Measurements from ENCODE around the gene WDFY3. TPM values are rescaled to one million over a fixed set of nuclear protein-coding genes. Genes with fewer than 3 reads are reported as not detected.
"Not testable (repeated sequence)": the region's sequence is repeated elsewhere in the genome, so short reads cannot be mapped to it uniquely, and the experiment has no call there.

The WDFY3 gene
- total RNA-seq, 2 experiments from 2014 or later: 0.62 to 0.89 TPM

DNA sequence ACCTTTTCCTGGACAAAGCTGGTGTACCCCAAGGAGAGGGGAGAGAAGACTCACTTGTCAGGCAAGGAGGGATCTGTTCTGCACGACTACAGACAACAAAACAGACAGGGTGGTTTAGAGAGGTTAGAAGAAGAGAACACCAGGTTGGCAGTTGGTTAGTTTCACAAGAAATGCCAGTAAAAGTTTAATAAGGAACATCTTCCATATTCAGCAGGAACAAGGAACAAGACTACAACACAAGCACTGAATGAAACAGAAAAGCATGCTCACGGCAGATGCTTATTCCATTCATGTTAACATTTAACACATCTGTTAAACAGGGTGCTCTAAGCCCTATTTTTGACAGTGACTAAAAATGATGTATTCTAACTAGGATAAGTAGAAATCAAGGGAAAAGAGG is 158.2 kb downstream of the WDFY3 start:
- Mint-ChIP-seq H3K4me1 (no peaks in the 10 kb centered on the region), H3K27me3 (no peaks in the 10 kb centered on the region), H3K36me3 (ENCODE audit: low read depth) (no peaks in the 10 kb centered on the region), H3K4me3 (no peak overlapping the region), H3K9me3 (no peaks in the 10 kb centered on the region), H3K27ac (no peak overlapping the region)
- CTCF ChIA-PET: no interaction called here
- POLR2A ChIA-PET: no interaction called here
- no peak for DNase-seq

DNA sequence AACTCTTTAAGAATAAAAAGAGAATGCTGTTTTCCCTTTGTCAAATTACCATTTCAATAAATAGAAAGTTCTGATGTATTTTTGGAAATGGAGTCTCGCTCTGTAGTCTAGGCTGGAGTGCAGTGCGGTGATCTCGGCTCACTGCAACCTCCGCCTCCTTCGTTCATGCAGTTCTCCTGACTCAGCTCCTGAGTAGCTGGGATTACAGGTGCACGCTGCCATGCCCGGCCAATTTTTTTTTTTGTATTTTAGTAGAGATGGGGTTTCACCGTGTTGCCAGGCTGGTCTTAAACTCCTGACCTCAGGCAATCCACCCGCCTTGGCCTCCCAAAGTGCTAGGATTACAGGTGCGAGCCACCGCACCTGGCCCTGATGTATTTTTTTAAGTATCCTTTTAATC is 159.9 kb downstream of the WDFY3 start:
- H3K36me3 Mint-ChIP-seq (ENCODE audit: low read depth); POLR2A ChIA-PET; H3K27me3 Mint-ChIP-seq; H3K4me1 Mint-ChIP-seq; CTCF ChIA-PET; DNase-seq; H3K9me3 Mint-ChIP-seq; H3K4me3 Mint-ChIP-seq; H3K27ac Mint-ChIP-seq: not testable (repeated sequence)

DNA sequence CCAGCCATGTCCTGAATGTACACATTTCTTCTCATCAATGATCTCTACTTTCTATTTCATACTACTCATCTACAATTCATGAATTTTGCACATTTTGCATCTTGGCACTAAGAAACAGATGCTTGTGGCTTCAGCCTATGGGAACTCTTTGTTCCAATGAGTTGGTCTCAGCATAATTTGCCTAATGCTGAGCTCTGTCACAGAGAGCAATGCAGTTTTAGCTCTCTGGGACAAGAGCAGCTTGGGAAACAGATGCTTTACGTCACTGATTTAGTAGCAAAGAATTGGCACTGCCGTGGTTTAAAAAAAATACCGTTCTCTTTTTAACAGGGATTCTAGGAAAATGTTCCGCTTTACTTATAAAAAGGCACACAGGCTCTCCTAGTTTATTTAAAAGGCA is 162.4 kb downstream of the WDFY3 start:
- no peaks in the 10 kb centered on the region for H3K36me3 Mint-ChIP-seq (ENCODE audit: low read depth)
- no peaks in the 10 kb centered on the region for H3K27me3 Mint-ChIP-seq
- H3K27ac Mint-ChIP-seq: no peak overlapping the region
- no peaks in the 10 kb centered on the region for H3K4me1 Mint-ChIP-seq
- CTCF ChIA-PET: no interaction called here
- DNase-seq: no peak
- H3K9me3 Mint-ChIP-seq: no peaks in the 10 kb centered on the region
- H3K4me3 Mint-ChIP-seq: no peak overlapping the region
- POLR2A ChIA-PET: no interaction called here

DNA sequence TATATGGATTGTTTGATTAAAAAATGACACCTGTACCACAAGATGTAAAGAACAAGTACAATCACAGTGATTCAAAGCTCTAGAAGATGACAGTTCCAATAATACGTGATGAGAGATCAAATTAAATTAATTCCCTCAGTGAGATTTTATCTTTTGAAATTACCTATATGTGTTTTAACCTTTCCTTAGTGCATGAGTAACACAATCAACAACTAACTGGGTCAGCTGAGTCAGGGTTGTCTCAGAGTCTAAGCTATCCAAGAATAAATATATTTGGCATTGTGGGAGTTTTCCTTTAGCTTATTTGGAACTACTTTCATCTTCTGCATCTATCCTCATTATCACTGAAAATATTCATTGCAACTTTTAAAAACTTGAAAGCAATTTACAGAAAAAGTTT is 162.8 kb downstream of the WDFY3 start:
- Mint-ChIP-seq H3K9me3 (no peaks in the 10 kb centered on the region), H3K27ac (no peak overlapping the region), H3K4me1 (no peaks in the 10 kb centered on the region), H3K36me3 (ENCODE audit: low read depth) (no peaks in the 10 kb centered on the region), H3K27me3 (no peaks in the 10 kb centered on the region), H3K4me3 (no peak overlapping the region)
- DNase-seq: no peak
- ChIA-PET CTCF (no interaction called here), POLR2A (no interaction called here)

DNA sequence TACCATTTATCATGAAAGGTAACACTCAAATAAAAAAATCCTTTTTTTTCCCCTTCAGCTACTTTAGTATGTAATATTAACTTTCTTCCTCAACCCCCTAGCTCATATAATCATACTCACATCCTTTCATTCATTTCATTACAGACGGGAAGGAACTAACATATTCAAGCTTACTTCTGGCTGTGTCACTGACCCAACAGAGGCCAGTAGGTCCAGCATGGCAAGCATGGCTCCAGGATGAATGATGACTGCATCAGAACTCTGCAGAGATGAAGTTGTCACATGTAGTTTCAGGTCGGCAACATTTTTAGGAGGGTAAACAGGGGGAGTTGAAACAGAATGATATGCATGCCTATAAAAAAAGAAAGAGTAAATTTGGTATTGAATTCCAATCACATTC is 163.4 kb downstream of the WDFY3 start:
- Mint-ChIP-seq H3K4me3 (no peak overlapping the region), H3K36me3 (ENCODE audit: low read depth) (no peaks in the 10 kb centered on the region), H3K4me1 (no peaks in the 10 kb centered on the region), H3K27me3 (no peaks in the 10 kb centered on the region), H3K27ac (no peak overlapping the region), H3K9me3 (no peaks in the 10 kb centered on the region)
- ChIA-PET CTCF (no interaction called here), POLR2A (no interaction called here)
- DNase-seq: no peak

DNA sequence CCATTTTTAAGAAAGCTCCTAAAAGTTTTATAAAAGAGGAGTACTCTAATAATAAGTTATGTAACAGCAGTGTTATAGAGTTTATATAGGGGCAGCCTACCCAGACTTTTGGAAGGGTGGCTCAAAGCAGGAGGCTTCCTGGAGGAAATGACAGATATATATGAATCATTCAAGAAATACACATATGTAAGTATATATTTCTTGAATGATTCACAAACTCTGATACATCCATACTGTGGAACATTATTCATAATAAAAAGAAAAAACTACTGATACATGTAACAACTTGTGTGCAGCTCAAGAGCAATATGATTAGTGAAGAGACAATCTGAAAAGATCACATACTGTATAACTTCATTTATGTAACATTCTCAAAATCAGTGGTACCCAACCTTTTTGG is 166.2 kb downstream of the WDFY3 start:
- Mint-ChIP-seq H3K27ac (no peak overlapping the region), H3K4me3 (no peak overlapping the region), H3K9me3 (no peaks in the 10 kb centered on the region), H3K27me3 (no peaks in the 10 kb centered on the region), H3K36me3 (ENCODE audit: low read depth) (no peaks in the 10 kb centered on the region), H3K4me1 (no peaks in the 10 kb centered on the region)
- CTCF ChIA-PET: no interaction called here
- POLR2A ChIA-PET: no interaction called here
- DNase-seq: no peak

DNA sequence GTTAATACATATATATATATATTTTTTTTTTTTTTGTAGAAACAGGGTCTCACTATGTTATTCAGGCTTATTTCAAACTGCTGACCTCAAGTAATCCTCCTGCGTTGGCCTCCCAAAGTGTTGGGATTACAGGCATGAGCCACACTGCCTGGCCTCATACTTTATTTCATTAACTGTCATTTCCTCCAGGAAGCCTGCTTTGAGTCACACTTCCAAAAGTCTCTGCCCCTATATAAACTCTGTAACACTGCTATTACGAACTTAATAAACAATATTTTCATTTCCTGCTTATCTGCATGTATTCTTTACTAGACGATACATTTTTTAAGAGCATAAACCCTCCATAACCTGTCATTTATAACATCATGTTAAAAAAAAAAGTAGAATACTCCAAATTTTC is 167.2 kb downstream of the WDFY3 start:
- Mint-ChIP-seq H3K27ac (no peak overlapping the region), H3K36me3 (ENCODE audit: low read depth) (no peaks in the 10 kb centered on the region), H3K4me1 (no peaks in the 10 kb centered on the region), H3K27me3 (no peaks in the 10 kb centered on the region), H3K4me3 (no peak overlapping the region), H3K9me3 (no peaks in the 10 kb centered on the region)
- POLR2A ChIA-PET: no interaction called here
- CTCF ChIA-PET: no interaction called here
- no peak for DNase-seq

DNA sequence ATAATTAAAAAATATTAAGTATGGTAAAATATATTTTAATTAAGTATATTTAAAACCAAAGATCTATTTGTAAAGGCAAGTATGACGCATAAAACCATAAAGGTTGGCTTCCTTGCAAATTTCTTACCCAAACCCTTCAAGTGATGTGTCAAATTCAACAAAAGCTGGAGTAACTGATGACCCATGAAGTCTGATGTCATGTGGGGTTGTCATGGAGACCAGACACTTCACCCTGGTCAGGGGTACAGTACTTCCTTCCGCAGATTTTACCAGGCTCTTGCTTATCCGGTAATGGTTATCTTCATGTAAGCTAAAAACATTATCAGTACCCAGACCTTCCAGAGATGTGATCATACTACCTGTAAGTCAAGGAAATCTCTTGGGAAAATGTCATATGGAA is 170.1 kb downstream of the WDFY3 start:
- no peaks in the 10 kb centered on the region for H3K36me3 Mint-ChIP-seq (ENCODE audit: low read depth)
- no peaks in the 10 kb centered on the region for H3K4me1 Mint-ChIP-seq
- H3K27me3 Mint-ChIP-seq: no peaks in the 10 kb centered on the region
- no peak overlapping the region for H3K4me3 Mint-ChIP-seq
- no peak for DNase-seq
- ChIA-PET CTCF (no interaction called here), POLR2A (no interaction called here)
- H3K27ac Mint-ChIP-seq: no peak overlapping the region
- no peaks in the 10 kb centered on the region for H3K9me3 Mint-ChIP-seq

DNA sequence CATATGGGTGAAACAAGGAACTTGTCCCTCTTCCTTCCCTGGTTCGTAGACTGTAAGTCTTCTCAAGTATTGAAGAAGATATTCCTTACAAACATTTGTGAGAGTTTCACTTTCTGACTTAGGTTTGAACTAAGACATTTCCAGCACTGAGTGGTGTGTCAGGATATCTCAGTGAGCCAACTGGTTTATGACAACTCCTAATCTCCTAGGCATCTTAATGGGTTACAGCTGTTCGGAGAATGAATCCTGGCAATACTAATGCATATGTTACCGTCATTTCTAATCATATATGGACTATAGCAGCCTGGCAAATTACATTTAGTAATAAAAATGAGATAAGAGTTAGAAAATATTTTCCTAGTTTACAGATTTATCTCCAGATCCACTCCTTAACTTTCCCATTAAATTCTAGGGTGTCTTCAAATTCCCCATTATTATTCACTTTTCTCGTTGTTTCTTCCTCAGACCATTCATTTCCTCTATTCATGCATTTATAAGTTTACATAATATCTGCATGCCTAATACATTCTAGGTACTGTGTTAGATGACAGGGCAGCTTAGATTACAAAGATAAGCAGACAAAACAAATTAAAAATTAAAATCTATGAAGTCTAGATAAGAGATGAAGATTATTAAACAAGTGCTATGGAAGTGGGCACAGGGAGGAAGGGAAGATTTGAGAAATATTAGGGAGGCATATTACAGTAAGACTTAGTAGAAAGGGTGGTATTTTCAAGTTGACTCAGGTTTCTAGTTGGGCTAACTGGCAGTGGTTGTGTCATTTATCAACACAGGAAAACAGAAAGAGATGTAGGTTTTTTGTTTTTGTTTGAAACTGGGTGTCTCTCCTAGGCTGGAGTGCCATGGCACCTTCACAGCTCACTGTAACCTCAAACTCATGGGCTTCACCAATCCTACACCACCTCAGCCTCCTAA is 173.9 kb downstream of the WDFY3 start:
- no peaks in the 10 kb centered on the region for H3K9me3 Mint-ChIP-seq
- H3K36me3 Mint-ChIP-seq (ENCODE audit: low read depth): no peaks in the 10 kb centered on the region
- no peak overlapping the region for H3K27ac Mint-ChIP-seq
- DNase-seq: no peak
- ChIA-PET CTCF (no interaction called here), POLR2A (no interaction called here)
- no peaks in the 10 kb centered on the region for H3K27me3 Mint-ChIP-seq
- H3K4me1 Mint-ChIP-seq: no peaks in the 10 kb centered on the region
- no peak overlapping the region for H3K4me3 Mint-ChIP-seq

DNA sequence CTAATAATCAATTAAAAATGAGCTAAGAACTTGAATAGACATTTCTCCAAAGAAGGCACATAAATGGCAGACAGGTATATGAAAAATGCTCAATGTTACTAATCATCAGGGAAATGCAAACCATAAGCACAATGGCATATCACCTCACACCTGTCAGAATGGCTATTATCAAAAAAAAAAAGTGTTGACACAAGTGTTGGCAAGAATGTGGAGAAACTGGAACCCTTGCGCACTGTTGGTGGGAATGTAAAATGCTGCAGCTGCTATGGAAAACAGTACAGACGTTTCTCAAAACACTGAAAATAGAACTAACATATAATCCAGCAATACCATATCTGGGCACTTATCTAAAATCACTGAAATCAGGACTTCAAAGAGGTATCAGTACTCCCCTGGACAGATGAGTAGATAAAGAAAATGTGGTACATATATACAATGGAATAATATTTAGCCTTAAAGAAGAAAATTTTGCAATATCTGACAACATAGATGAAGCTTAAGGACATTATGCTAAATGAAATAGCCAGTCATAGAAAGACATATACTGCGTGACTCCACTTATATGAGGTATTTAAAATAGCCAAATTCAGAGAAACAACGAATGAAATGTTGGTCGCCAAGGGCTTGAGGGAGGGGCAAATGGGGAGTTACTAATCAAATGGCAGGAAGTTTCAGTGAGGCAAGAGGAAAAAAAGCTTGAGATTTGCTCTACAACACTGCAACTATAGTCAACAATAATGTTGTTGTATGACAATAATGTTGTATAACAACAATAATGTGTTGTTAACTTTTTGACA is 175.5 kb downstream of the WDFY3 start:
- DNase-seq: no peak
- Mint-ChIP-seq H3K36me3 (ENCODE audit: low read depth) (no peaks in the 10 kb centered on the region), H3K4me1 (no peaks in the 10 kb centered on the region), H3K27ac (no peak overlapping the region), H3K27me3 (no peaks in the 10 kb centered on the region), H3K4me3 (no peak overlapping the region), H3K9me3 (no peaks in the 10 kb centered on the region)
- POLR2A ChIA-PET: no interaction called here
- CTCF ChIA-PET: interaction anchor here (0.8 kb wide), 1 partner anchor 9 kb away, joined by 4 read pairs; no protein-coding TSS in a partner anchor

DNA sequence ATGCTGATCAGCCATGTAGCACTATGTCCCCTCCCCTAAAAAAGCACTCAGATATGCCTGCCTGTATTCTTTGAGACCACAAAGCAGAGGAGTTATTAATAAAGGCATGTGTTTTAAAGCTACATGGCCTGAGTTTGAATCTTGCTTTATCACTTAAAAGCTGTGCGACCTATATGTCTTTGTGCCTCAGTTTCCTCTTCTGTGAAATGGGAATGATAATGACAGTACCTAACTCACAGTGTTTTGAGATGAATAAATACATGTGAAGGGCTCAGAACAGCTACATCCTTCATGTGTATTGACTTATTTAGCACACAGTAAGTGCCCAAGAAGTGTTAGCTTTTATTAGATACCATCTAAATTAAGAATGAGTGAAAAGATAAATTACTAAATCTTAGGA is 180.0 kb downstream of the WDFY3 start:
- Mint-ChIP-seq H3K4me3 (no peak overlapping the region), H3K27ac (no peak overlapping the region), H3K9me3 (no peaks in the 10 kb centered on the region), H3K4me1 (no peaks in the 10 kb centered on the region), H3K36me3 (ENCODE audit: low read depth) (no peaks in the 10 kb centered on the region), H3K27me3 (no peaks in the 10 kb centered on the region)
- ChIA-PET POLR2A (no interaction called here), CTCF (no interaction called here)
- no peak for DNase-seq

DNA sequence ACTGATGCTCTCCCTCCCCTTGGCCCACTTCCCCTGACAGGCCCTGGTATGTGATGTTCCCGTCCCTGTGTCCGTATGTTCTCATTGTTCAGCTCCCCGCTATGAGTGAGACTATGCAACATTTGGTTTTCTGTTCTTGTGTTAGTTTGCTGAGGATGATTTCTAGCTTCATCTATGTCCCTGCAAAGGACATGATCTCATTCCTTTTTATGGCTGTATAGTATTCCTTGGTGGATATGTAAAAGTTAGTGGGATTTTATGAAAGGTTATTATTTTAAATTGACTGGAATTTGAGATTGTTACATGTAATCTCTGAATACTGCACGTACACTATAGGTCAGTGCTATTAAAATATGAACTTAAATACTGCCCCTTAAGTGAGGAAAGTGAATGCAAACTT is 184.0 kb downstream of the WDFY3 start:
- POLR2A ChIA-PET: no interaction called here
- no peaks in the 10 kb centered on the region for H3K9me3 Mint-ChIP-seq
- H3K4me3 Mint-ChIP-seq: no peak overlapping the region
- DNase-seq: no peak
- H3K27me3 Mint-ChIP-seq: no peaks in the 10 kb centered on the region
- no peaks in the 10 kb centered on the region for H3K36me3 Mint-ChIP-seq (ENCODE audit: low read depth)
- H3K4me1 Mint-ChIP-seq: no peaks in the 10 kb centered on the region
- no peak overlapping the region for H3K27ac Mint-ChIP-seq
- CTCF ChIA-PET: no interaction called here

DNA sequence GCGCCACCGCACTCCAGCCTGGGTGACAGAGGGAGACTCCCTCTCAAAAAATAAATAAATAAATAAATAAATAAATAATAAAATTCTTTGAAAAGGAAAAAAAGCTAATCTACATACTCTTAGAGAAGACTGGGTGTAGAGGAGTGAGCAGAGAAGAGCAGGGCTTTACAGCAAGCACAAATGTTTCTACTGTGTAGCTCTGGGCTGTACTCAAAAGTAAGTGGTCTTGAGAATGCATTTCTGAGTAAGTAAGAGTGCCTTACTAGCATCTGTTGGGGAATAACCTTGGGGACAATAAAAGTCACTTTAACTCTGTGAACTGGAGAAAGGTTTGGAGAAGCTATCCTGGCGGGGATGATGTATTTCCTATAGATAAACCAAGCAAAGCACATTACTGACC is 185.8 kb downstream of the WDFY3 start:
- CTCF ChIA-PET: no interaction called here
- no peak overlapping the region for H3K4me3 Mint-ChIP-seq
- no peaks in the 10 kb centered on the region for H3K4me1 Mint-ChIP-seq
- H3K27me3 Mint-ChIP-seq: no peaks in the 10 kb centered on the region
- no peaks in the 10 kb centered on the region for H3K9me3 Mint-ChIP-seq
- no peak for DNase-seq
- no peaks in the 10 kb centered on the region for H3K36me3 Mint-ChIP-seq (ENCODE audit: low read depth)
- POLR2A ChIA-PET: no interaction called here
- H3K27ac Mint-ChIP-seq: no peak overlapping the region

DNA sequence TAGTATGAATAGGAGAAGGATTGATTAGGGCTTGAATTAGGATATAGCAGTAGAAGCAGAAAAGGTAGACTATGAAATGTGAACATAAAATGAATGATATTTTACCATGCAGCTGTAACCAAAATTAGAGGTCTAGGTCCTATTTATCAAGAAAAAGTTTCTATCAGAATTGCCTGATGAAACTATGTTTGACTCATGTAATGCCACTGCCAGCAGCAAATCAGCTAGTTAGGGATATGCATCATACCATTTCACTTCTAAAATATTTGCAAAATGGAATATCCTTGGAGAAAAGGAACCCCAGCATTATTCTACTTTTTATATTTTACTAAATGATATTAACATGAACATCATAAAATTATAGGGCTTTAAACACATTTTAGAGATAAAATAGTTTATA is 188.4 kb downstream of the WDFY3 start:
- DNase-seq: no peak
- ChIA-PET CTCF (no interaction called here), POLR2A (no interaction called here)
- no peaks in the 10 kb centered on the region for H3K9me3 Mint-ChIP-seq
- no peaks in the 10 kb centered on the region for H3K27me3 Mint-ChIP-seq
- no peak overlapping the region for H3K4me3 Mint-ChIP-seq
- no peaks in the 10 kb centered on the region for H3K4me1 Mint-ChIP-seq
- H3K27ac Mint-ChIP-seq: no peak overlapping the region
- no peaks in the 10 kb centered on the region for H3K36me3 Mint-ChIP-seq (ENCODE audit: low read depth)
